Lower leg skin (tissue), 4 donors: Measurements from ENCODE around the gene BAIAP2. TPM values are rescaled to one million over a fixed set of nuclear protein-coding genes. Genes with fewer than 3 reads are reported as not detected.
"Not testable (repeated sequence)": the region's sequence is repeated elsewhere in the genome, so short reads cannot be mapped to it uniquely, and the experiment has no call there.

Experiments used
- DNase-seq, 2 donors: peaks; one replicate each; pipeline ENCODE4 v3.0.0-alpha.2; 2019; ENCODE audit warnings: low spot score in 2 of 2
- H3K4me3 ChIP-seq: fragments of 200-600 bp; sonication (generic); 2 replicates; pipeline ENCODE4 v1.5.1; 2017; ENCODE audit warnings: mild to moderate bottlenecking, low read depth; ENCODE audit not compliant: poor library complexity, severe bottlenecking
- POLR2A ChIP-seq, 2 donors: fragments of 450-650 bp; IDR thresholded peaks; one replicate each; pipeline ENCODE4 v1.6.1; 2016 to 2017; ENCODE audit warnings: antibody characterized with exemption in 2 of 2, mild to moderate bottlenecking in 1 of 2, moderate library complexity in 1 of 2
- WGBS, 2 donors: methylation state at CpG; one replicate each; pipeline ENCODE4 v1.1.5; 2018; 5-methylcytosine and 5-hydroxymethylcytosine counted together
- intact Hi-C: fragments of 100-400 bp; cut with DNase I; formaldehyde crosslinking; loops from one replicate; pipeline ENCODE4 v1.15.0; 2023; ENCODE audit warnings: low total_unique reads
- total RNA-seq, 4 donors: library from RNA; depleted of rRNA; stranded (reverse); fragments of >200 nt; gene quantifications; one replicate each; pipeline ENCODE4 v1.1.0, GENCODE V29; 2016
- TF ChIP-seq, protein P1 (sequence below), 3 donors: fragments of 450-650 bp; IDR thresholded peaks; one replicate each; pipeline ENCODE4 v1.5.1; 2016; ENCODE audit warnings: antibody characterized with exemption in 3 of 3, mild to moderate bottlenecking in 3 of 3, moderate library complexity in 2 of 3

Gene BAIAP2
- total RNA-seq, 4 donors from 2014 or later, result 190 to 308 (median 224) TPM

- H3K4me3 ChIP-seq, result no peak overlapping the region
Observed at GRCh38 chr17:81142301-81143199, 107.6 kb downstream of the BAIAP2 start.

DNA sequence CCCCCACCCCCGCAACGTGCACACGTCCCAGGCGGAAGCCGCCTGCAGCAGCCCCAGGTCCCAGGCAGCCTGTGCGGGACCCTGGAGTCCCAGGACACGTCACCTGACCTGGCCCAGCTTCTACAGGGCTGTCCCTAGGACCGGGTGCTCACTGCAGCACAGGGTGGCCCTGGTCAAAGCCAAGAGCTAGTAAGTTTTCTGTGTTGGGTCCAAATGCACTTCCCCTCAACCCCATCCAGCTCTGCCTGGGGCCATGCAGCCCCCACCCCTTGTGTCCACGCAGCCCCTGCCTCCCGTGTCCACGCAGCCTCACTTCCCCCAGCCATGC lies 108.2 kb downstream of the BAIAP2 start:
- no peak for TF ChIP-seq POLR2A (IDR thresholded peaks at IDR 0.05)
- TF ChIP-seq, protein P1, sequence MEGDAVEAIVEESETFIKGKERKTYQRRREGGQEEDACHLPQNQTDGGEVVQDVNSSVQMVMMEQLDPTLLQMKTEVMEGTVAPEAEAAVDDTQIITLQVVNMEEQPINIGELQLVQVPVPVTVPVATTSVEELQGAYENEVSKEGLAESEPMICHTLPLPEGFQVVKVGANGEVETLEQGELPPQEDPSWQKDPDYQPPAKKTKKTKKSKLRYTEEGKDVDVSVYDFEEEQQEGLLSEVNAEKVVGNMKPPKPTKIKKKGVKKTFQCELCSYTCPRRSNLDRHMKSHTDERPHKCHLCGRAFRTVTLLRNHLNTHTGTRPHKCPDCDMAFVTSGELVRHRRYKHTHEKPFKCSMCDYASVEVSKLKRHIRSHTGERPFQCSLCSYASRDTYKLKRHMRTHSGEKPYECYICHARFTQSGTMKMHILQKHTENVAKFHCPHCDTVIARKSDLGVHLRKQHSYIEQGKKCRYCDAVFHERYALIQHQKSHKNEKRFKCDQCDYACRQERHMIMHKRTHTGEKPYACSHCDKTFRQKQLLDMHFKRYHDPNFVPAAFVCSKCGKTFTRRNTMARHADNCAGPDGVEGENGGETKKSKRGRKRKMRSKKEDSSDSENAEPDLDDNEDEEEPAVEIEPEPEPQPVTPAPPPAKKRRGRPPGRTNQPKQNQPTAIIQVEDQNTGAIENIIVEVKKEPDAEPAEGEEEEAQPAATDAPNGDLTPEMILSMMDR (IDR thresholded peaks at IDR 0.05), result no peak
- intact Hi-C loops, result no loop called here
- no peak for DNase-seq
- H3K4me3 ChIP-seq, result no peak overlapping the region
- 56 to 83% methylated on average over 6 to 10 of the region's 11 CpGs for WGBS, 2 donors

More at GRCh38 chr17:81142301-81143199, 107.6 kb downstream of the BAIAP2 start:
- TF ChIP-seq, protein P1 (IDR thresholded peaks at IDR 0.05), result no peak
- TF ChIP-seq POLR2A (IDR thresholded peaks at IDR 0.05), result no peak
- 30 to 31% methylated on average over 13 to 14 of the region's 25 CpGs for WGBS, 2 donors
- intact Hi-C loops, result no loop called here
- DNase-seq, result peak; percentile 68 to 94

GRCh38 chr17:81143717-81144422 lies 108.9 kb downstream of the BAIAP2 start:
- TF ChIP-seq, protein P1 (IDR thresholded peaks at IDR 0.05), result no peak
- TF ChIP-seq POLR2A (IDR thresholded peaks at IDR 0.05), result no peak
- no peak for DNase-seq
- 62 to 66% methylated on average over 17 of the region's 17 CpGs for WGBS, 2 donors
- intact Hi-C loops, result no loop called here
- H3K4me3 ChIP-seq, result no peak overlapping the region

DNA sequence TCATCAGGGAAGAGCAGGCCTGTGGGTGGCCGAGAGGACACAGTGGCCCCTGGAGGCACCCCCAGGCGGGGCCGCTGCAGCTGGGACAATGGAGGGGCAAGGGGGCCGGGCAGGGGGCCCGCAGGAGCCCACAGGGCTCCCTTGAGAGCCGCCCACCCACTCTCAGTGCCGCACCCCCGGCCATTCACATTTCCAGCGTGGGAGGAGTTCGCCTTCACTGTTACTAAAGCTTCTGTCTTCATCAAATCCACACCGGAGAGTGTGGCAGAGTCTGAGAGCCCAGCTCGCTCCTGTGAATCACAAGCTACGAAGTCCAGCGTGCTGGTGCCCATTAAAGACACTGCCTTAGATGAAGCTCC lies 109.5 kb downstream of the BAIAP2 start:
- intact Hi-C loops, result no loop called here
- no peak for DNase-seq
- TF ChIP-seq, protein P1 (IDR thresholded peaks at IDR 0.05), result no peak
- TF ChIP-seq POLR2A (IDR thresholded peaks at IDR 0.05), result no peak
- 85 to 90% methylated on average over 14 of the region's 14 CpGs for WGBS, 2 donors
- no peak overlapping the region for H3K4me3 ChIP-seq

- H3K4me3 ChIP-seq, DNase-seq, intact Hi-C loops: not testable (repeated sequence)
- 77 to 81% methylated on average over 10 of the region's 10 CpGs for WGBS, 2 donors
Observed at GRCh38 chr17:81146208-81146607, 111.3 kb downstream of the BAIAP2 start.

- WGBS, 2 donors, result 73 to 75% methylated on average over 10 of the region's 10 CpGs
- no peak for TF ChIP-seq POLR2A (IDR thresholded peaks at IDR 0.05)
- TF ChIP-seq, protein P1 (IDR thresholded peaks at IDR 0.05), result no peak
- no peak overlapping the region for H3K4me3 ChIP-seq
- intact Hi-C loops, result no loop called here
- no peak for DNase-seq
Observed at GRCh38 chr17:81147701-81148100, 112.8 kb downstream of the BAIAP2 start.
